Neural cell (in vitro differentiated cells): ENCODE measurements around the gene SRCIN1. TPM values are rescaled to one million over a fixed set of nuclear protein-coding genes. Genes with fewer than 3 reads are reported as not detected.
"Not testable (repeated sequence)": the region's sequence is repeated elsewhere in the genome, so short reads cannot be mapped to it uniquely, and the experiment has no call there.

ENCODE experiments used
- H2AFZ ChIP-seq: fragments of 200-600, 300-800 bp; sonication (generic), shearing (Covaris generic); 2 replicates; pipeline ENCODE4 v1.6.0; 2014; ENCODE audit warnings: low read depth, mild to moderate bottlenecking, antibody characterized with exemption, low read length, moderate library complexity
- H3F3A ChIP-seq: fragments of 200-600 bp; shearing (Covaris generic); 2 replicates; pipeline ENCODE4 v1.6.1; 2016; ENCODE audit warnings: mild to moderate bottlenecking, moderate library complexity, mixed read lengths, antibody characterized with exemption, low read length; ENCODE audit not compliant: insufficient read depth, poor library complexity, severe bottlenecking
- H3K27ac ChIP-seq: fragments of 200-600, 300-800 bp; sonication (generic), shearing (Covaris generic); 2 replicates; pipeline ENCODE4 v1.5.1; 2014; ENCODE audit warnings: mild to moderate bottlenecking, low read length, moderate library complexity
- H3K27me3 ChIP-seq: fragments of 300-800, 200-600 bp; sonication (generic), shearing (Covaris generic); 2 replicates; pipeline ENCODE4 v1.6.0; 2014; ENCODE audit warnings: mild to moderate bottlenecking, low read depth, low read length, moderate library complexity; ENCODE audit not compliant: insufficient read depth
- H3K36me3 ChIP-seq: fragments of 300-800, 200-600 bp; sonication (generic), shearing (Covaris generic); 2 replicates; pipeline ENCODE4 v1.5.1; 2014; ENCODE audit warnings: mild to moderate bottlenecking, antibody characterized with exemption, low read length, moderate library complexity; ENCODE audit not compliant: insufficient read depth
- H3K4me2 ChIP-seq: fragments of 300-800, 200-600 bp; sonication (generic), shearing (Covaris generic); 2 replicates; pipeline ENCODE4 v1.6.0; 2014; ENCODE audit warnings: mild to moderate bottlenecking, low read length
- H3K4me3 ChIP-seq: fragments of 300-800, 200-600 bp; sonication (generic), shearing (Covaris generic); 2 replicates; pipeline ENCODE4 v1.5.1; 2014; ENCODE audit warnings: mild to moderate bottlenecking, low read length, moderate library complexity
- H3K79me2 ChIP-seq: fragments of 200-600 bp; shearing (Covaris generic); replicated peaks from 2 replicates; pipeline ENCODE4 v1.6.0; 2014; ENCODE audit warnings: mild to moderate bottlenecking, low read length, moderate library complexity; ENCODE audit not compliant: insufficient read depth
- H3K9ac ChIP-seq: fragments of 300-800, 200-600 bp; sonication (generic), shearing (Covaris generic); 2 replicates; pipeline ENCODE4 v1.6.1; 2016; ENCODE audit warnings: mild to moderate bottlenecking, low read length, mixed read lengths
- H3K9me2 ChIP-seq: fragments of 200-600 bp; shearing (Covaris generic); 2 replicates; pipeline ENCODE4 v1.6.1; 2016; ENCODE audit warnings: mild to moderate bottlenecking, low read length, mixed read lengths; ENCODE audit not compliant: insufficient read depth
- H3K9me3 ChIP-seq: fragments of 200-600, 300-800 bp; sonication (generic), shearing (Covaris generic); 2 replicates; pipeline ENCODE4 v1.6.1; 2016; ENCODE audit warnings: mild to moderate bottlenecking, mixed run types, low read length, moderate library complexity, mixed read lengths
- H4K20me1 ChIP-seq: fragments of 200-600 bp; shearing (Covaris generic); 2 replicates; pipeline ENCODE4 v1.6.1; 2016; ENCODE audit warnings: mild to moderate bottlenecking, mixed run types; ENCODE audit not compliant: insufficient read depth
- EP300 ChIP-seq: fragments of 450-650 bp; conservative IDR thresholded peaks from 2 replicates; pipeline ENCODE4 v1.6.1; 2014; ENCODE audit warnings: antibody characterized with exemption, mild to moderate bottlenecking, moderate library complexity; ENCODE audit not compliant: poor library complexity, severe bottlenecking
- EZH2 ChIP-seq: fragments of 200-600, 300-800 bp; shearing (Covaris generic), sonication (generic); IDR thresholded peaks from 2 replicates; pipeline ENCODE4 v1.6.1; 2014; ENCODE audit warnings: antibody characterized with exemption, low read length, borderline replicate concordance, mild to moderate bottlenecking; ENCODE audit not compliant: insufficient read depth, poor library complexity, severe bottlenecking
- POLR2AphosphoS5 ChIP-seq: IDR thresholded peaks from 2 replicates; pipeline ENCODE4 v1.6.1; 2012
- RAD21 ChIP-seq: fragments of 450-650 bp; conservative IDR thresholded peaks from 2 replicates; pipeline ENCODE4 v1.6.1; 2014; ENCODE audit warnings: antibody characterized with exemption, mild to moderate bottlenecking, moderate library complexity
- REST ChIP-seq: IDR thresholded peaks from 2 replicates; pipeline ENCODE4 v1.6.1; 2012; ENCODE audit warnings: borderline replicate concordance
- SMC3 ChIP-seq: fragments of 450-650 bp; conservative IDR thresholded peaks from 2 replicates; pipeline ENCODE4 v1.6.1; 2014; ENCODE audit warnings: antibody characterized with exemption, mild to moderate bottlenecking, moderate library complexity; ENCODE audit not compliant: poor library complexity
- TAF1 ChIP-seq: IDR thresholded peaks from 2 replicates; pipeline ENCODE4 v1.6.1; 2012; ENCODE audit warnings: low read depth
- polyA plus RNA-seq: library from polyadenylated mRNA; depleted of rRNA; stranded (reverse); fragments of >200 nt; gene quantifications from 2 replicates; pipeline ENCODE4 v1.2.3, GENCODE V29; 2014

The SRCIN1 gene
- polyA plus RNA-seq, 1 donor from 2014 or later, result 18.0 TPM

DNA sequence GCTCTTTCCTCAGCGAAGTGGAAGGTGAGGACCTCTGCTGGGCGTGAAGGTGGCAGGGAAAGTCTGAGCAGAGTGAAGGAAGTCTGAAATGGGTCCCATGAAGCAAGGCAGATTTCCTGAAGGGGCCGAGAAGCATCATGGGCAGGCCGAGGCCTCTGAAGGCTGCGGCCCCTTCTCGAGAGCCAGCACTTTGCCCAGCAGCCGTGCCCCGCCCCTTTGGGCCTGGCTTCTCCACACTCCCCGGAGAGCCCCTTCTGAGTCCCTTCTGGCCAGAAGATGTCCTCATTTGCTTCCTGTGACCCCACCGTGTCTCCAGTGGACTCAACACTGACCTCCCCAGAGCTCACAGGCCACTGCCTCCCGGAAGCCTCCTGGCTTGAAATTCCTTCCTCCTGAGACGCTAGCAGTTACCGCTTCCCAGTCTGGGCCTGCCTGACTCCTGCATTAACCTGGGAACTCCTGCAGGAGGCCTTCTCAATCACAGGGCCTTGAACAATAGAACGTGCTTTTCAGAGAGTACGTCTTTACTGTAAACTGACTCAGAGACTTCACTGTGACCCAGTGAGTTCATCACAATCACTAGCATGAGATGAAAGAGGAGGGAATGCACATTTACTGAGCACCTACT is 102.4 kb downstream of the SRCIN1 start:
- H3K79me2 ChIP-seq, H3K4me3 ChIP-seq, H3K9ac ChIP-seq, H3K27me3 ChIP-seq, H4K20me1 ChIP-seq, H2AFZ ChIP-seq, H3K9me3 ChIP-seq, H3K4me2 ChIP-seq, H3K27ac ChIP-seq, H3F3A ChIP-seq, H3K9me2 ChIP-seq, H3K36me3 ChIP-seq: not testable (repeated sequence)

DNA sequence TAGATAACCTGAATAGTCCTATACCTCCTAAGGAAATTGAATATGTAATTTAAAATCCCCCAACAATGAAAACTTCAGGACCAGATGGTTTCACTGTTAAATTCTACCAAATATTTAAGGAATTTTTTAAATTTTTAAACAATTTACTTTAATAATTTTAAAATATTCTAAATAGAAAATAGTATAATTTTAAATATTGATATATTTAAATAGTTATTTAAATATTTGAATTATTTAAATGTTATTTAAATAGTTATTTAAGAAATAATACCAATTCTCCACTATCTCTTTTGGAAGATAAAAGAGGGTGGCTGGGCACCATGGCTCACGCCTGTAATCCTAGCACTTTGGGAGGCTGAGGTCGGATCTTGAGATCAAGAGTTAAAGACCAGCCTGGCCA is 104.0 kb downstream of the SRCIN1 start:
- not testable (repeated sequence) for H3K27me3 ChIP-seq, H3K9ac ChIP-seq, H3K9me2 ChIP-seq, H2AFZ ChIP-seq, H3K4me2 ChIP-seq, H3K27ac ChIP-seq, H3K36me3 ChIP-seq, H3K9me3 ChIP-seq, H4K20me1 ChIP-seq, H3F3A ChIP-seq, H3K4me3 ChIP-seq, H3K79me2 ChIP-seq

DNA sequence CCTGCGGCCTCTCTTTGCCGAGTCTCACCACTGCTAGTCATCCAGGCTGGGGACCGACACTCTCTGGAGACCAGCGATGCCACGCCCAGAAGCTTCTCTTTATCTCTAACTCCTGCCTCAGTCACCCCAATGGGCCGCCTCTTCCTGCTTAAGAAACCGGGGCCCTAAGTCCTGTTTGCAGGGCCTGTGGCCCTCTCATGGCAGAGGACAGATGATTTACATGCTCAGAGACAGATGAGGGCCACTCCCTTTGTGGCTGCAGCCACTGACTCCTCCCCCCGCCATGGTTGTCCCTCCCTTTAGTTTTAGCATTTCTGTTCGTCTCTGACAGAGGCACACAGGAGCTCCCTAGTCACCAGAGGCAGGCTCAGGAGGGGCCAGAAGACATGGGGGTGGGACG is 106.5 kb downstream of the SRCIN1 start:
- not testable (repeated sequence) for H2AFZ ChIP-seq, H3K36me3 ChIP-seq, H3K27ac ChIP-seq

DNA sequence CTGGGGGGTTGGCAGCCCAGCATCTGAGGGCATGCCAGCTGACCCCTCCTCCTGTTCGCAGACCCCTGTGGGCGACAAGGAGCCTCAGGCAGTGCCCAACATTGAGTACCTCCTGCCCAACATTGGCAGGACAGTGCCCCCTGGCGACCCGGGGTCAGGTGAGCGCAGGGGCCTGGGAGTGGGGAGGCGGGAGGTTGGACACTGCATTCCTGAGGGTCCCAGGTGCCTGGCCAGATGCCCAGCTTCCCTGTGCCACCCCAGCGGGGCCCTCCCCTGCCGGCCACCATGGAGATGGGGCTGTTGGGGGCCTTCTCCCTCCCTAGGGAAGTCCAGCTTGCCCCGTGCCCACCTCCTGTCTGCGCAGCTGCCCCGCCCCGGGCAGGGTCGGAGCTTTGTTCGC is 107.4 kb downstream of the SRCIN1 start:
- no peak overlapping the region for H3K27ac ChIP-seq
- no peaks in the 10 kb centered on the region for H3K9me3 ChIP-seq
- H3K9ac ChIP-seq, result no peak overlapping the region
- no peaks in the 10 kb centered on the region for H3K79me2 ChIP-seq
- H3F3A ChIP-seq, result no peaks in the 10 kb centered on the region
- no peak overlapping the region for H2AFZ ChIP-seq
- H3K36me3 ChIP-seq, result no peaks in the 10 kb centered on the region
- no peaks in the 10 kb centered on the region for H3K27me3 ChIP-seq
- TF ChIP-seq EP300 (no peak), POLR2AphosphoS5 (no peak), EZH2 (no peak), REST (no peak), RAD21 (no peak), SMC3 (no peak), TAF1 (no peak)
- no peaks in the 10 kb centered on the region for H4K20me1 ChIP-seq
- no peak overlapping the region for H3K4me2 ChIP-seq
- H3K4me3 ChIP-seq, result no peak overlapping the region
- H3K9me2 ChIP-seq, result no peaks in the 10 kb centered on the region

More for the DNA sequence above, 106.5 kb downstream of the SRCIN1 start:
- H3F3A ChIP-seq, H3K9me2 ChIP-seq, H3K27me3 ChIP-seq, H4K20me1 ChIP-seq, H3K4me3 ChIP-seq, H3K9ac ChIP-seq, H3K4me2 ChIP-seq, H3K79me2 ChIP-seq, H3K9me3 ChIP-seq: not testable (repeated sequence)

GRCh38 chr17:38497656-38498055 is 108.1 kb downstream of the SRCIN1 start:
- H3K27ac ChIP-seq, H3K9ac ChIP-seq, H3K9me3 ChIP-seq, H3K4me3 ChIP-seq, H3K9me2 ChIP-seq, H3K27me3 ChIP-seq, H3K36me3 ChIP-seq, H3F3A ChIP-seq, H3K79me2 ChIP-seq, H4K20me1 ChIP-seq, H2AFZ ChIP-seq, H3K4me2 ChIP-seq: not testable (repeated sequence)

DNA sequence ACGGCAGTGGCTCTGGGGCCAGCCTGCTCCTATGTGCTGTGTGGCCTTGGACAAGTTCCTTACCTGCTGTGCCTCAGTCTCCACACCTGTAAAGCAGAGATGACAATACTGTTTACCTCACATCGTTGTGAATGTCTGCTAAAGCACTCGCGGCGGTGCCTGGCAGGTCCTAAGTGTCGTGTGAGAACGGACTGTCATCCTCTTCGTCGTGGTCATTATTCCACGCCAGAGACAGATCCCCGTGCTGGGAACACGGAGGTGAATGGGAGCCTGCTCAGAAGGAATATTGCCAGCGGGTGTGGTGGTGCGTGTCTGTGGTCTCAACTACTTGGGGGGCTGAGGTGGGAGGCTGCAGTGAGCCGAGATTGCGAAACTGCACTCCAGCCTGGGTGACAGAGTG is 111.6 kb downstream of the SRCIN1 start:
- not testable (repeated sequence) for H3K9me3 ChIP-seq, H3K9me2 ChIP-seq, H2AFZ ChIP-seq, H3K27ac ChIP-seq, H3K79me2 ChIP-seq, H3K36me3 ChIP-seq, H3K27me3 ChIP-seq, H3F3A ChIP-seq, H3K4me3 ChIP-seq, H3K4me2 ChIP-seq, H4K20me1 ChIP-seq, H3K9ac ChIP-seq
